GM13976 (cell line): ENCODE measurements around the gene BTAF1.

ENCODE experiments used
- DNase-seq: peaks from one replicate; pipeline ENCODE4 v3.0.0; 2012; ENCODE audit warnings: low spot score
- in situ Hi-C: fragments of 300-500 bp; cut with MboI; formaldehyde crosslinking; loops from one replicate; pipeline ENCODE4 v1.12.0; 2022; ENCODE audit warnings: low sequenced_read_pairs, mixed read lengths, inconsistent platforms; ENCODE audit not compliant: unreplicated experiment
- TF ChIP-seq, protein P1 (sequence below): IDR thresholded peaks from 2 replicates; pipeline ENCODE4 v1.5.1; 2012; ENCODE audit warnings: borderline replicate concordance, mild to moderate bottlenecking; ENCODE audit not compliant: insufficient read depth; ENCODE audit errors: extremely low read depth, missing control alignments, control extremely low read depth

The BTAF1 gene

DNA sequence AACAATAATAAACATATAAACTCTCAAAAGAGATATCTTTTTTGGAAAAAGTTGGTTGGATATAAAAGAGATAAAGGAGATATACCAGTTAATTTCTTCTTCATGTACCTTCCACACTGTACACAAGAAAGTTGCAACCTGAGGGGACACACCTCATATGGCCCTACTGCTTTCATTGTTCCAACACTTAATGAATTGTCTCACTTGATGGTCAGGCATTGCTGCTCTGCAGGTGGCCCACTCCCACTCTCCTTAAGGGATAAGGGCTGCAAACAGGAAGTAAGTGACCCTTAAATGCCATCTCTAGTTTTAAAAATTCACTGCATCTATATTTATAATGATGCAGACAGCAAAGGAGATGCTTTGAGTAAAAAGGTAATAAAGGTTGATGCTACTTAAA is 152.3 kb downstream of the BTAF1 start:
- TF ChIP-seq, protein P1, sequence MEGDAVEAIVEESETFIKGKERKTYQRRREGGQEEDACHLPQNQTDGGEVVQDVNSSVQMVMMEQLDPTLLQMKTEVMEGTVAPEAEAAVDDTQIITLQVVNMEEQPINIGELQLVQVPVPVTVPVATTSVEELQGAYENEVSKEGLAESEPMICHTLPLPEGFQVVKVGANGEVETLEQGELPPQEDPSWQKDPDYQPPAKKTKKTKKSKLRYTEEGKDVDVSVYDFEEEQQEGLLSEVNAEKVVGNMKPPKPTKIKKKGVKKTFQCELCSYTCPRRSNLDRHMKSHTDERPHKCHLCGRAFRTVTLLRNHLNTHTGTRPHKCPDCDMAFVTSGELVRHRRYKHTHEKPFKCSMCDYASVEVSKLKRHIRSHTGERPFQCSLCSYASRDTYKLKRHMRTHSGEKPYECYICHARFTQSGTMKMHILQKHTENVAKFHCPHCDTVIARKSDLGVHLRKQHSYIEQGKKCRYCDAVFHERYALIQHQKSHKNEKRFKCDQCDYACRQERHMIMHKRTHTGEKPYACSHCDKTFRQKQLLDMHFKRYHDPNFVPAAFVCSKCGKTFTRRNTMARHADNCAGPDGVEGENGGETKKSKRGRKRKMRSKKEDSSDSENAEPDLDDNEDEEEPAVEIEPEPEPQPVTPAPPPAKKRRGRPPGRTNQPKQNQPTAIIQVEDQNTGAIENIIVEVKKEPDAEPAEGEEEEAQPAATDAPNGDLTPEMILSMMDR, result no peak
- in situ Hi-C loops, result loop anchor here (25.0 kb wide), 1 partner anchor 211 kb away; the partner anchor contains the start of genes CPEB3 and MARCHF5

DNA sequence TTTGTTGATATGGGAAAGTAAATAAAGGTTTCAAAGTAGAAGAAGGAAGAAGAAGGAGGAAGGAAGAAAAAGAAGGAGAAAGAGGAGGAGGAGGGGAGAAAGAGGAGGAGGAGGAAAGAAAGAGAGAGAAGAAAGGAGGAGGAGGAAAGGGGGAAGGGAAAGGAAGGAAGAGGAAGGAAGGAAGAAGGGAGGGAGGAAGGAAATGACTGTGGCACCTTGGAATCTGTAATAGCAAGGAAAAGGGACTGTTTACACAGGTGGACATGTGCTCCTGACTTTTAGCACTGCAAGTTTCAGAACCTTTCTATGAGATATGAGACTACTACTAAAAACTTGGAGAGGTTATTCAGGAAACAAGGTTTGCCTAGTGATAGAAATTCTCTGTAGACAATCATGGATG is 153.2 kb downstream of the BTAF1 start:
- in situ Hi-C loops, result loop anchor here (25.0 kb wide), 1 partner anchor 211 kb away; the partner anchor contains the start of genes CPEB3 and MARCHF5
- TF ChIP-seq, protein P1, result no peak
- DNase-seq, result no peak

More for the DNA sequence above, 152.3 kb downstream of the BTAF1 start:
- no peak for DNase-seq

DNA sequence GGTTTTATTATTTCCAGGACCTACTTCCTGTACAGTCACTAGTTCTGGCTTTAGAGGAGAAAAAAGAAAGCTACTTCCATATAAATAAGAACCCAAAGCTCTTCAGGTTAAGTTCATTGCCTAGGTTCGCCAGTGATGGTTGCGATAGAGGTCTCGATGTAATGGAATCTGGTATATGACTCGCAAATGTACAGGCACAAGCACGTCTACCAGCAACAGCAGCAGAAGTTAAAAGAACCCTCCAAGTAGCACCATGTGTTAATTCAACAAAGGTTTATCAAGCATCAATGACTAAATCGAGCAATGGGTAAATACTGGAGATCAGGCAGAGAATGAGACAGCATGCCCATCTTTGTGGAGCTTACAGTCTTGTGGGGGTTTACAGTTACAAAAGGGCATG is 155.4 kb downstream of the BTAF1 start:
- no peak for DNase-seq
- in situ Hi-C loops, result loop anchor here (25.0 kb wide), 1 partner anchor 208 kb away; the partner anchor contains the start of genes CPEB3 and MARCHF5
- TF ChIP-seq, protein P1, result no peak
